ENCODE data around the gene THSD4. TPM values are rescaled to one million over a fixed set of nuclear protein-coding genes. Genes with fewer than 3 reads are reported as not detected.

Gene THSD4
- total RNA-seq, 2 experiments from 2014 or later, result not detected

DNA sequence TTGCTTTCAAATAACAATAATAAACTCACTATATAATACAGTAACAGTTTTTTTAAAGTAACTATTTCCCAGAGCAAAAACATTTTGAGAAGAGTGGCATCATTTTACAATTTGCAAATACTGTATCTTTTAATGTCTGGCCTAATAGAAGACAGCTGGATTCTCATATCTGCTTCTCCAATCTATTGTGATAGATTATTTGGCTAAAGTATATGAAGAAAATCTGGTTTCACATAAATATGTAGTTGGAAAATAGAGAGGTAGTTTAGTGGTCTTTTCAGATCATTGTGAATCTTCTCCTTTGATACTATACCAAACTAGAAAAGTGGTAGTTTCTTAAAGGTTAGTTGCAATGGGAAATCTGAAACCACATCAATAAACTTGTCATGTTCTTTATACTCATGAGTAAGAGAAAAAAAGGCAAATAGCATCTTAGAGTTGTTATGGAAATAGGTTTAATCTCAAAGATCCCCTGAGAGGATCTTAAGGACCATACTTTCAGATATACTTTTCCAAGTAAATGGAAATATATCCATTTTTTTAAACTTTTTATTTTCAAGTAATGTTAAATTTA is 570.2 kb downstream of the THSD4 start:
- Mint-ChIP-seq H3K36me3 (no peaks in the 10 kb centered on the region), H3K9me3 (peaks cover 2% of the 10 kb centered on the region), H3K27me3 (peaks cover 7% of the 10 kb centered on the region), H3K4me3 (no peak overlapping the region), H3K4me1 (ENCODE audit: low read depth) (no peaks in the 10 kb centered on the region), H3K27ac (no peak overlapping the region)
- POLR2A ChIA-PET, result no interaction called here
- CTCF ChIA-PET, result no interaction called here
- no peak for DNase-seq
- intact Hi-C loops (cut with micrococcal nuclease), result no loop called here

DNA sequence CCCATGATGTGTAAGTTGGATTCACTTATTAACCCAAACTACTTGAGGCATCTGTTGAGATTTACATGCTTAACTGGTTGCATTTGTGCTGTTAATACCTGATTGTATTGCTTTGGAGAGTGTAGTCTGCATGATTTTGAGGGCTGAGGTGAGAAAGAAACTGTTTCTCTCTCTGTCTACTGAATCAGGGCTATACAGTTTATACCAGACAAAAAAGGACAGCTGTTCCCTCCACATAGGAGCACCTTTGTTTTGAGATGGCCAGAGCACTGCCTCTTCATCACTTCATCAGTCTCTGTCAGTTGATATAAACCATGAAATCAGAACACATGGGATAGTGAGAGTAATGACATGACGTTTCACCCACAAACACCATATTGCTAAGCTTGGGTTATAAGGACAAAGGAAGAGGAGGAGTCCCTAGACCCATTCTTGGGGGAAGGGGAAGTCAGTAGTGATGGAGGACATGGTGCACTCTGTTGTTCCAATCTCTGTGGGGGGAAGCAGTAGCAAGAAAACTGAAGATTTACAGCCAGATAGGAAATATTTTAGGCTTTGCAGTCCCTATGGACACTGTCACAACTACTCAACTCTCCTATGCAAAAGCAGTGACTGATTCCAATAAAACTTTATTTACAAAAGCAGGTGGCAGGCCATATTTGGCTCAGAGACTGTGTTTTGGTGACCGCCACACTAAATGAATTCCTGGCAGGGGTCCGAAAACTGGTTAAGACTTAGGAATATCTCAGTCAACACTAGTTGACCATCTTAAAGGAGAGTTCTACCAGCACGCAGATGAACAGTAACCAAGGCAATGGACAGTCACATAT is 571.2 kb downstream of the THSD4 start:
- no peak overlapping the region for H3K27ac Mint-ChIP-seq

DNA sequence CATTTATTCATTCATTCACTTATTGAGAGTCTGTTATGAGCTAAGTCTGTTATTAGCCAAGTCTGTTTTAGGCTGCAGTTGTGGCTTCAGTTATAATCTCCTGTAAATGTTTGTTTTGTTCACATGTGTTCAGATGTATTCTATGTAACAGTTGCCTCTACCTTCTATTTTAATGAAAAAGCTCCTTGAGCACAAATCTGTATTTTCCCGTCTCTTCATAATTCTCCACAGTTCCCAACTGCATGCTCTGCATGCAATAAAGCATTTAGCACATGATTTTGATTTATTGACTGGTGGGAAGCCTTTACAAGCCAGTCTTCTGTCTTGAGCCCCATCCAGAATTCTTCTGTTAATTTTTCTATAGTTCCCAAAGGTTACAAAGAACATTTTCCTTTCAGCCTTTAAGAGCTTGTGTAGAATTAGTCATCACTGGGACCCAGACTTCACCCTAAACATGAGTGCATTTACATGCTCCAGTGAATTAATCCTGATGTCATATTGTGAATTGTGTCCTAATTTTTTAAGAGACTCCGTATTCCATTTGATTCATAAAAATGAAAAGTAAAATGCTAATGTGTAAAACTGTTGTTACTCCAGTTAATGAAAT is 572.7 kb downstream of the THSD4 start:
- Mint-ChIP-seq H3K36me3 (no peaks in the 10 kb centered on the region), H3K4me1 (ENCODE audit: low read depth) (no peaks in the 10 kb centered on the region), H3K27ac (no peak overlapping the region), H3K4me3 (no peak overlapping the region), H3K9me3 (peaks cover 6% of the 10 kb centered on the region), H3K27me3 (peaks cover 18% of the 10 kb centered on the region)
- no peak for DNase-seq
- ChIA-PET POLR2A (no interaction called here), CTCF (no interaction called here)
- intact Hi-C loops (cut with micrococcal nuclease), result no loop called here

More for the DNA sequence above, 571.2 kb downstream of the THSD4 start:
- peaks cover 6% of the 10 kb centered on the region for H3K9me3 Mint-ChIP-seq
- ChIA-PET CTCF (no interaction called here), POLR2A (no interaction called here)
- no peak overlapping the region for H3K4me3 Mint-ChIP-seq
- H3K27me3 Mint-ChIP-seq, result peaks cover 7% of the 10 kb centered on the region
- intact Hi-C loops (cut with micrococcal nuclease), result no loop called here
- DNase-seq, result no peak
- H3K4me1 Mint-ChIP-seq (ENCODE audit: low read depth), result no peaks in the 10 kb centered on the region
- no peaks in the 10 kb centered on the region for H3K36me3 Mint-ChIP-seq

DNA sequence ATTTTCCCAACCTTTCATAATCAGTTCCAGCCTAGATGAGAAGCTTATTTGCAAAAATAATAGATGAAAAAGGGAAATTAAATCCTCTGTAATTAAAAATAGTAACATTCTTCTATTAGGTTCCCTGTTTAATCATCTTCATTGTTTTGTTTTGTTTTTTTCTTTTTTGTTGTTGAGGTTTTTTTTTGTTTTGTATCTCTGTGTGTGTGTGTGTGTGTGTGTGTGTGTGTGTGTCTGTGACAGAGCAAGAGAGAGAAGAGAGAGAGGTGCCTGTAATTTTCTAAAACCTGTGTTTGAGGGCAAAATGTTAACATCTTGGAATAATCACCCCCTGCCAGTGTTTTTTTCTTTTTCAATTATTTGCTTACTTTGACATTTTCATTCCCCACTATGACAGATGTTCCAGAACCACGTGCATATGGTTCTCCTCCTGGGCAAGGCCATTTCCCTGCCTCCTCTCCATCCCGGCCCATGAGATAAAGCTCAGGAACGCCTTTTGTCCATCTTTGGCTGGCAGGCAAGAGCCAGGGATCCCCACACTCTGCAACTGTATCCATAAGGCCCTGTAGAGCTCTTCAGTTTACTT is 573.3 kb downstream of the THSD4 start:
- POLR2A ChIA-PET, result no interaction called here
- H3K36me3 Mint-ChIP-seq, result no peaks in the 10 kb centered on the region
- no peaks in the 10 kb centered on the region for H3K4me1 Mint-ChIP-seq (ENCODE audit: low read depth)
- no peak overlapping the region for H3K27ac Mint-ChIP-seq
- H3K27me3 Mint-ChIP-seq, result peaks cover 15% of the 10 kb centered on the region
- CTCF ChIA-PET, result no interaction called here
- no peak overlapping the region for H3K4me3 Mint-ChIP-seq
- no peak for DNase-seq
- intact Hi-C loops (cut with micrococcal nuclease), result no loop called here
- H3K9me3 Mint-ChIP-seq, result peaks cover 6% of the 10 kb centered on the region

DNA sequence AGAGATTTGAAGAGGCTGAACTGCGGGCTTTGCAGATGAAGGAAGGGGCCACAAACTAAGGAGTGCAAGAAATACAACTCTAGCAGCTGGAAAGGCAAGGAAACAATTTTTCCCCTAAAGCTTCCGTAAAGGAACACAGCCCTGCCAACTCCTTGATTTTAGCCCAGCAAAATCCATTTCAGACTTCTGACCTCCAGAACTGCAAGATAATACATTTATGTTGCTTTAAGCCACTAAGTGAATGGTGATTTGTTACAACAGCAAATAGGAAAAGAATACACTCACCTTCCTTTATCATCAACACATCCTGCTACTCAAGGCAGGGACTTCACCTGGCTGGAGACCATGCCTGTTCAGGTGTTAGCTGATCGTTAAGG is 575.8 kb downstream of the THSD4 start:
- H3K27me3 Mint-ChIP-seq, result peaks cover 17% of the 10 kb centered on the region
- H3K36me3 Mint-ChIP-seq, result no peaks in the 10 kb centered on the region
- ChIA-PET CTCF (no interaction called here), POLR2A (no interaction called here)
- H3K4me1 Mint-ChIP-seq (ENCODE audit: low read depth), result no peaks in the 10 kb centered on the region
- no peak overlapping the region for H3K4me3 Mint-ChIP-seq
- intact Hi-C loops (cut with micrococcal nuclease), result no loop called here
- H3K27ac Mint-ChIP-seq, result no peak overlapping the region
- DNase-seq, result no peak
- H3K9me3 Mint-ChIP-seq, result peaks cover 6% of the 10 kb centered on the region

DNA sequence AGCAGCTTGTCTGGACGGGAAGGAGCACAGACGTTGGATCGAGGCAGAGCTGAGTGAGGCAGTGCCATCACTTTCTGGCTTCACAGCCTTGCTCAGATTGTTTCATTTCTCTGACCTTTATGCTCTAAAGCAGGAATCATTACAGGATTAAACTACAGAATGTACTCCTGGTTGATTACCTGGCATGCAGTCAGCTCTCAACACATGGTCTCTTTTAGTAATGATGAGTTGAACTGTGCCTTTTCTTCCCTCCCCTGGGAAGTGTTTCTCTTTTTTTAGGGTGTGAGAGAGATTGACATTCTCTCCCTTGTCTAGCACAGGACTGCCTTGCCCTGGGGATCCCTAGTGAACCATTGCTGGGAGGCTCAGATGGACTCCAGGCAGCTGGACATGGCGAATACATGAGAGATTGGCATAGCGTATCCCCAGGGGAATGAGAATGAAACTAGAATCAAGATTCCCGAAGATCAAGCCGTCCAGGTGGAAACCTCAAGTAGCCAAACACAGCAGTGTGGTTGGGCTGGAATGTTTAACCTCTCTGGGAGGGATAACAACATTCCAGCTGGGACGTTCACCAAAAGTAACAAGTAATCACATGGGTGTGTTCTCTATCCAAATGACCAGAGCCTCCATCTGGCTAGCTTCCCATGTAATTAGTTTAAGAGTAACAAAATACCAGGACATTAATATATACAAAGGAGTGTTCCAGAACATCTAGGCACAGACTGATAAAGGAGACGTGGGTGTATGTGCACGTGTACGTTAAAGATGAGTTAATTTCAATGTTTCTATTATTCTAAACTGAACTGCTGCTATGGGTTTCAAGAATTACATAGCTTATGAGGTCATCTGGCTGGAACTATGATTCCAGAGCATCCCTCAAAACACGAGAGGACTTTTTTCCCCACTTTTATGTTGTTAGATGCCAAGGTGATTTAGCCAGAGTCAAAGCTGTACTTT is 576.5 kb downstream of the THSD4 start:
- Mint-ChIP-seq H3K36me3 (no peaks in the 10 kb centered on the region), H3K4me3 (no peak overlapping the region), H3K4me1 (ENCODE audit: low read depth) (no peaks in the 10 kb centered on the region), H3K9me3 (peaks cover 6% of the 10 kb centered on the region), H3K27ac (no peak overlapping the region), H3K27me3 (peaks cover 20% of the 10 kb centered on the region)
- DNase-seq, result no peak
- intact Hi-C loops (cut with micrococcal nuclease), result no loop called here
- CTCF ChIA-PET, result no interaction called here
- POLR2A ChIA-PET, result no interaction called here

DNA sequence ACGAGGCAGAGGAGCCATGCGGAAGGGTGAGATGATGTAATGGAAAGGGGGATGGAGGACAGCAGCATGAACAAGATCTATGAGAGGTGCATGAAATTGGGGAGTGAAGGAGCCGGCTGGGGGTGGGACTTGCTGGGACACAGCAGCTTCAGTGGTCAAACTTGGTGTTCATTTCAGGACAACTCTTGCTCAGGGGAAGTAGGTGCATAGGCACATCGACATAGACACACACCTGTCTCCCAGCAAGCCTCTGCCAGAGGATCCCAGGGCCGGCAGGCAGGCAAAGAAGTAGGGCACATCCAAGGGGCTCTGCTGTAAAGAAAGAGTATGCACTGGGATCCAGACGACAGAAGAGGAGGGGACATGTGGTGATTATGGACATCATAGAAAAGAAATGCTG is 582.0 kb downstream of the THSD4 start:
- intact Hi-C loops (cut with micrococcal nuclease), result no loop called here
- H3K4me1 Mint-ChIP-seq (ENCODE audit: low read depth), result no peaks in the 10 kb centered on the region
- H3K27ac Mint-ChIP-seq, result no peak overlapping the region
- ChIA-PET POLR2A (no interaction called here), CTCF (interaction anchor here (1.2 kb wide), 1 partner anchor 47 kb away, joined by 3 read pairs; no protein-coding TSS in a partner anchor)
- H3K36me3 Mint-ChIP-seq, result no peaks in the 10 kb centered on the region
- H3K4me3 Mint-ChIP-seq, result no peak overlapping the region
- DNase-seq, result no peak
- peaks cover 14% of the 10 kb centered on the region for H3K27me3 Mint-ChIP-seq
- H3K9me3 Mint-ChIP-seq, result no peaks in the 10 kb centered on the region

DNA sequence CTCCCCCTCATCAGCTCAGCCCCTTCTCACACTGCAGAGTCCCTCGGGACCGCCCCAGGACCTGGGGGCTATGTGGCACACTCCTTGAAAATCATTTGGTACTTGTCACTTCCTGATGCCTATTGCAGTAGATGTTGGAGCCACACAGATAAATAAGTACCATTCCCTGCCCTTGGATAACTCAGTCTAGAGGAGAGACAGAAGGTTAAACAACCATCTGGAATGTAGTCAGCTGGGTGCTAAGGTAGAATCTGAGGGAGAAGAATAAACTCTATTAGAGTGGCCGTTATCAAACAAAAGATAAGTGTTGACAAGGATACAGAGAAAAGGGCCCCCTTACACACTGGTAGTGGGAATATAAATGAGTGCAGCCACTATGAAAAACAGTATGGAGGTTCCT is 582.8 kb downstream of the THSD4 start:
- no peak for DNase-seq
- peaks cover 10% of the 10 kb centered on the region for H3K27me3 Mint-ChIP-seq
- no peak overlapping the region for H3K4me3 Mint-ChIP-seq
- no peaks in the 10 kb centered on the region for H3K36me3 Mint-ChIP-seq
- no peak overlapping the region for H3K27ac Mint-ChIP-seq
- H3K9me3 Mint-ChIP-seq, result no peaks in the 10 kb centered on the region
- CTCF ChIA-PET, result no interaction called here
- H3K4me1 Mint-ChIP-seq (ENCODE audit: low read depth), result no peaks in the 10 kb centered on the region
- intact Hi-C loops (cut with micrococcal nuclease), result no loop called here
- POLR2A ChIA-PET, result no interaction called here

DNA sequence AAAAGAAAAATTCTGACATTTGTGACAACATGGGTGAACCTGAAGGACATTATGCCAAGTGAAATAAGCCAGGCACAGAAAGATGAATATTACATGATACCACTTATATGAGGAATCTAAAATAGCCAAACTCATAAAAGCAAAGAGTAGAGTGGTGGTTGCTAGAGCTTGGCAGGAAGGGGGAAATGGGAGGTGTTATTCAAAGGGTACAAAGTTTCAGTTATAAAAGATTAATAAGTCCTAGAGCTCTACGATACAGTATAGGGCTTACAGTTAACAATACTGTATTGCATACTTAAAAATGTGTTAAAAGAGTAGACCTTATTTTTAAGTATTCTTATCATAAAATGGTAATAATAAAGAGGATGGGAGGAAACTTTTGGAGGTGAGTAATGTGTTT is 583.5 kb downstream of the THSD4 start:
- Mint-ChIP-seq H3K27ac (no peak overlapping the region), H3K36me3 (no peaks in the 10 kb centered on the region), H3K9me3 (no peaks in the 10 kb centered on the region), H3K4me1 (ENCODE audit: low read depth) (no peaks in the 10 kb centered on the region), H3K4me3 (no peak overlapping the region), H3K27me3 (peaks cover 8% of the 10 kb centered on the region)
- intact Hi-C loops (cut with micrococcal nuclease), result no loop called here
- POLR2A ChIA-PET, result no interaction called here
- no peak for DNase-seq
- CTCF ChIA-PET, result no interaction called here

DNA sequence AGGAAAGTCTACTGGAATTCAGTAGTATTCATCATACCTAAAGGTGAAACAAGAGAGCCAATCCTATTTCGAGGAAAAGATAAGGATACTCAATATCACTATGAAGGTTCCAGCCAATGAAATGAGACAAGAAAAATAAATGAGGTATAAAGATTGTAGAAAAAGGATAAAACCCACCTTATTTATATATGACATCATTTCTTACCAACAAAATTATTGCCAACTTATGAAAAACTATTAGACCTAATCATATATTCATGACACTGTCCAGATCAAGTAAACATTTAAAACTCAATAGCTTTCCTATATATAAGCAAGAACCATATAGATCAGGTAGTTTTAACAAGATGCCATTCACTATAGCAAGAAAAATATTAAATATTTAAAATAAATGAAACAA is 584.7 kb downstream of the THSD4 start:
- CTCF ChIA-PET, result no interaction called here
- Mint-ChIP-seq H3K36me3 (no peaks in the 10 kb centered on the region), H3K4me1 (ENCODE audit: low read depth) (no peaks in the 10 kb centered on the region), H3K27ac (no peak overlapping the region), H3K9me3 (no peaks in the 10 kb centered on the region), H3K4me3 (no peak overlapping the region), H3K27me3 (peaks cover 8% of the 10 kb centered on the region)
- intact Hi-C loops (cut with micrococcal nuclease), result no loop called here
- no peak for DNase-seq
- POLR2A ChIA-PET, result no interaction called here

DNA sequence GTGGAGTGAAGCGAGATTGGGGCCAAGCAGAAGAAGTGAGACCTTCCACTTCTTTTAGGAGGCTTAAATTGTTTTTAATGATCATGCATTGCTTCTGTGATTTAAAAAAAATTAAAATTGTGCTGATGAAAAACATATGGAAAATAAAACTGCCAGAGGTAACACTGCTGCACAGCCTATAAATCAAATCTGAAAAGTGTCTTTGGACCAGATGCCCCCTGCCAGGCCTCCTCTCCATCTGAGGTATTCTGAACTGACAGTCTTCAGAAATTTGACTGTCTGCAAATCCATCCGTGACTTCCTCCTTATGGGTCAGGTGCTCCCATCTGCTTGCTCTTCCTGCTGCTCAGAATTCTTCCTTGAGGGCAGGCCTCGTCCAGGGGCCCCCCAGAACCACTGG is 586.5 kb downstream of the THSD4 start:
- Mint-ChIP-seq H3K4me1 (ENCODE audit: low read depth) (no peaks in the 10 kb centered on the region), H3K27ac (no peak overlapping the region), H3K36me3 (no peaks in the 10 kb centered on the region), H3K9me3 (no peaks in the 10 kb centered on the region), H3K27me3 (peaks cover 15% of the 10 kb centered on the region), H3K4me3 (no peak overlapping the region)
- DNase-seq, result no peak
- ChIA-PET CTCF (no interaction called here), POLR2A (no interaction called here)
- intact Hi-C loops (cut with micrococcal nuclease), result no loop called here

DNA sequence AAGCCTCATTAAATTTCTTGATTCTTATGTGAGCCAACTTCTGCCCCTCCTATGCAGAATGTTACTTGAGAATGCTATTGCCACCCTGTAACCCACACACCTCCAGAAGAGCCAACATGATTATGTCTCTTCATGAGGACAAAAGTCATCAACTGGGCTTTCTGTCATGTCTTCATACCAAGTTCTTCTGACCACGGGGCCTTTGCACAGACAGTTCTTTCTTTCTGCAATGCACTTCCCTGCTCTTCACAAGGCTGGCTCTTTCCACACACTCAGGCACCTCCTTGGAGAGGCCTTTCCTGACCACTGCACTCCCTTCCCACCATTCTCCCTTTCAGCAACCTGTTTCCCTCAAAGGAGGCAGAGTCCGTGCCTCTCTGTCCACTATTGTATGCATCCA is 587.2 kb downstream of the THSD4 start:
- H3K9me3 Mint-ChIP-seq, result no peaks in the 10 kb centered on the region
- no peak overlapping the region for H3K27ac Mint-ChIP-seq
- no peaks in the 10 kb centered on the region for H3K36me3 Mint-ChIP-seq
- H3K4me1 Mint-ChIP-seq (ENCODE audit: low read depth), result no peaks in the 10 kb centered on the region
- POLR2A ChIA-PET, result no interaction called here
- peaks cover 13% of the 10 kb centered on the region for H3K27me3 Mint-ChIP-seq
- CTCF ChIA-PET, result no interaction called here
- intact Hi-C loops (cut with micrococcal nuclease), result no loop called here
- no peak for DNase-seq
- H3K4me3 Mint-ChIP-seq, result no peak overlapping the region

Data from activated CD4-positive, alpha-beta memory T cell treated with anti-CD3 and anti-CD28 coated beads for 36 hours (primary cell).